ENCODE data around the gene CACNG3.

- TF ChIP-seq FOXP2 (optimal IDR thresholded peaks at IDR 0.05; ENCODE audit: control extremely low read depth, extremely low read length, insufficient read depth) (no peak), POLR2AphosphoS5 (IDR thresholded peaks at IDR 0.05; ENCODE audit: borderline replicate concordance, low read depth, low read length) (no peak)
These were observed 17.5 kb downstream of the CACNG3 start for GRCh38 chr16:24273508-24274182.
